Hepatocyte (in vitro differentiated cells): Measurements from ENCODE around the gene GAS2L3. TPM values are rescaled to one million over a fixed set of nuclear protein-coding genes. Genes with fewer than 3 reads are reported as not detected.

Experiments
- DNase-seq: peaks from one replicate; pipeline ENCODE4 v3.0.0-alpha.2; 2016; ENCODE audit warnings: low spot score
- H2AFZ ChIP-seq: fragments of 200-600 bp; sonication (generic); 2 replicates; pipeline ENCODE4 v1.6.0; 2016; ENCODE audit warnings: antibody characterized with exemption, mild to moderate bottlenecking
- H3K27ac ChIP-seq: fragments of 200-600 bp; sonication (generic); 2 replicates; pipeline ENCODE4 v1.5.1; 2016; ENCODE audit warnings: mild to moderate bottlenecking
- H3K27me3 ChIP-seq: fragments of 200-600 bp; sonication (generic); 2 replicates; pipeline ENCODE4 v1.6.1; 2016
- H3K36me3 ChIP-seq: fragments of 200-600 bp; sonication (generic); replicated peaks from 2 replicates; pipeline ENCODE4 v1.5.1; 2016; ENCODE audit warnings: low read depth; ENCODE audit not compliant: insufficient read depth
- H3K4me1 ChIP-seq: fragments of 200-600 bp; sonication (generic); 2 replicates; pipeline ENCODE4 v1.5.1; 2016; ENCODE audit warnings: mild to moderate bottlenecking, moderate library complexity; ENCODE audit not compliant: insufficient read depth
- H3K4me2 ChIP-seq: fragments of 200-600 bp; sonication (generic); 2 replicates; pipeline ENCODE4 v1.6.0; 2016
- H3K4me3 ChIP-seq: fragments of 200-600 bp; sonication (generic); 2 replicates; pipeline ENCODE4 v1.5.1; 2016; ENCODE audit warnings: mild to moderate bottlenecking
- H3K79me2 ChIP-seq: fragments of 200-600 bp; sonication (generic); 2 replicates; pipeline ENCODE4 v1.6.0; 2017; ENCODE audit warnings: mild to moderate bottlenecking
- H3K9me2 ChIP-seq: fragments of 200-600 bp; sonication (generic); replicated peaks from 2 replicates; pipeline ENCODE4 v1.6.0; 2017; ENCODE audit warnings: mild to moderate bottlenecking; ENCODE audit not compliant: insufficient read depth
- H3K9me3 ChIP-seq: fragments of 200-600 bp; sonication (generic); 2 replicates; pipeline ENCODE4 v1.5.1; 2016; ENCODE audit warnings: low read depth, mild to moderate bottlenecking
- H4K20me1 ChIP-seq: fragments of 200-600 bp; sonication (generic); 2 replicates; pipeline ENCODE4 v1.6.0; 2016; ENCODE audit warnings: mild to moderate bottlenecking; ENCODE audit not compliant: insufficient read depth, poor library complexity, severe bottlenecking
- EZH2 ChIP-seq: fragments of 200-600 bp; sonication (generic); IDR thresholded peaks from 2 replicates; pipeline ENCODE4 v1.6.1; 2016; ENCODE audit warnings: antibody characterized with exemption, mild to moderate bottlenecking, borderline replicate concordance
- EZH2phosphoT487 ChIP-seq: fragments of 200-600 bp; sonication (generic); IDR thresholded peaks from one replicate; pipeline ENCODE4 v1.6.1; 2018; ENCODE audit warnings: antibody characterized with exemption, mild to moderate bottlenecking, low read depth, moderate library complexity; ENCODE audit not compliant: unreplicated experiment, severe bottlenecking
- WGBS: methylation state at CpG from one replicate; pipeline ENCODE4 v1.1.6; 2016; ENCODE audit warnings: low lambda C conversion rate; ENCODE audit errors: missing lambda C conversion rate; 5-methylcytosine and 5-hydroxymethylcytosine counted together
- polyA plus RNA-seq: library from polyadenylated mRNA; unstranded; fragments of >200 nt; fragmentation: Nextera tagmentation; extraction: Ambion mirVana; gene quantifications from 2 replicates; pipeline ENCODE4 v1.2.1, GENCODE V29; 2016
- total RNA-seq: library from RNA; depleted of rRNA; stranded (reverse); fragments of >200 nt; gene quantifications from 2 replicates; pipeline ENCODE4 v1.2.3, GENCODE V29; 2014
- TF ChIP-seq, protein P1 (sequence below): fragments of 200-600 bp; sonication (generic); IDR thresholded peaks from 2 replicates; pipeline ENCODE4 v1.5.1; 2016; ENCODE audit warnings: antibody characterized with exemption, mild to moderate bottlenecking; ENCODE audit not compliant: poor library complexity

GAS2L3 gene
- total and polyA plus RNA-seq, 2 experiments from 2014 or later, result 1.8 to 14.9 TPM

DNA sequence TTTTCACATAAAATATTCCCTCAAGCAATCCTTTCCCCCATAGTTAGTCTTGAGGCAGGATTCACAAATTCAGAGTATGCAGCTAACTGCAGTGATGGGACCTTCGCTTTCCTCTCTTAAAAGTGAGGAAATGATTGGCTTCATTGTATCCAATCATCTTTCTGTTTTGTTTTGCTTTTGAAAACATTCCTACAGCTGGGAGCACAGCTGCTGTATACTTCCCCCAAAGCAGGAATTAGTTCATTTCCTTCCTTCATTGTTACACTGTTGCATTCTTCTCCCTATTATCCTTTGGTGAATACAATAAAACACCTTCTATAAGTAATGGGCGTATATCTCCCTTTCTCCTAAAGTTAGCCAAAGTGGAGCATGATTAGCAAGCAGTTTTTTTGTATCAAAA is 9.4 kb upstream of the GAS2L3 start:
- no peak overlapping the region for H3K4me3 ChIP-seq
- H3K27me3 ChIP-seq, result peaks cover 11% of the 10 kb centered on the region
- 71% methylated on average over 2 of the region's 2 CpGs for WGBS
- no peak overlapping the region for H2AFZ ChIP-seq
- no peaks in the 10 kb centered on the region for H3K36me3 ChIP-seq
- no peak overlapping the region for H3K4me2 ChIP-seq
- no peak for DNase-seq
- no peaks in the 10 kb centered on the region for H3K9me2 ChIP-seq
- H3K79me2 ChIP-seq, result no peaks in the 10 kb centered on the region
- no peaks in the 10 kb centered on the region for H4K20me1 ChIP-seq
- TF ChIP-seq EZH2, result no peak
- TF ChIP-seq, protein P1, sequence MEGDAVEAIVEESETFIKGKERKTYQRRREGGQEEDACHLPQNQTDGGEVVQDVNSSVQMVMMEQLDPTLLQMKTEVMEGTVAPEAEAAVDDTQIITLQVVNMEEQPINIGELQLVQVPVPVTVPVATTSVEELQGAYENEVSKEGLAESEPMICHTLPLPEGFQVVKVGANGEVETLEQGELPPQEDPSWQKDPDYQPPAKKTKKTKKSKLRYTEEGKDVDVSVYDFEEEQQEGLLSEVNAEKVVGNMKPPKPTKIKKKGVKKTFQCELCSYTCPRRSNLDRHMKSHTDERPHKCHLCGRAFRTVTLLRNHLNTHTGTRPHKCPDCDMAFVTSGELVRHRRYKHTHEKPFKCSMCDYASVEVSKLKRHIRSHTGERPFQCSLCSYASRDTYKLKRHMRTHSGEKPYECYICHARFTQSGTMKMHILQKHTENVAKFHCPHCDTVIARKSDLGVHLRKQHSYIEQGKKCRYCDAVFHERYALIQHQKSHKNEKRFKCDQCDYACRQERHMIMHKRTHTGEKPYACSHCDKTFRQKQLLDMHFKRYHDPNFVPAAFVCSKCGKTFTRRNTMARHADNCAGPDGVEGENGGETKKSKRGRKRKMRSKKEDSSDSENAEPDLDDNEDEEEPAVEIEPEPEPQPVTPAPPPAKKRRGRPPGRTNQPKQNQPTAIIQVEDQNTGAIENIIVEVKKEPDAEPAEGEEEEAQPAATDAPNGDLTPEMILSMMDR, result no peak
- TF ChIP-seq EZH2phosphoT487, result no peak
- no peaks in the 10 kb centered on the region for H3K9me3 ChIP-seq
- H3K27ac ChIP-seq, result no peak overlapping the region
- no peaks in the 10 kb centered on the region for H3K4me1 ChIP-seq

DNA sequence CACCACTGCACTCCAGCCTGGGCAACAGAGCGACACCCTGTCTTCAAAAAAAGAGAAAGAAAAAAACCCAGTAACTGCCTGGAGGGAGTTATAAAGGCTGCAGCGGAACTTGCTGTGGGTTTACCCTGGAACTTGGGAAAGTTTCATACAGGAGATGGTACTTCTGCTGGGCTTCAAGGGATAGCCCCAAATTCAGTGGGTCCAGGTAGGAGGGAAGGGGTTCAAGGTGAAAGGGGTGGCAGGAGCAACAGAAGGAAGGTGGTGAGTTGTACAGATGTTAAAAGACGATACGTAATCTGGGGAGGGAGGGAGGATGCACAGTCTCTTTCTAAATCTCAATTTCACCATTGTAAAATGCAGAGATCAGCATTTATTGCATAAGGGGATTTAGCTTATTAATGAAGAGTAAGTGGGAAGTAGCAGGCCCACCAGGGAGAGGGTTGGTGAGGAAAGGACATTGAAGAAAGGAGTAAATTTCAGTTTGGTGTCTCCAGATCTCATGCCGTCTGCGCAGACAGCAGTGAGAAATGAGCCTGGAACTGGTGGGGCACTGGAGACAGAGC is 8.5 kb upstream of the GAS2L3 start:
- DNase-seq, result no peak
- H2AFZ ChIP-seq, result no peak overlapping the region
- H3K4me3 ChIP-seq, result no peak overlapping the region
- TF ChIP-seq EZH2 (no peak), EZH2phosphoT487 (no peak)
- TF ChIP-seq, protein P1, result no peak
- no peaks in the 10 kb centered on the region for H4K20me1 ChIP-seq
- H3K9me2 ChIP-seq, result no peaks in the 10 kb centered on the region
- no peaks in the 10 kb centered on the region for H3K79me2 ChIP-seq
- no peaks in the 10 kb centered on the region for H3K9me3 ChIP-seq
- H3K4me1 ChIP-seq, result no peaks in the 10 kb centered on the region
- H3K4me2 ChIP-seq, result no peak overlapping the region
- peaks cover 11% of the 10 kb centered on the region for H3K27me3 ChIP-seq
- H3K36me3 ChIP-seq, result no peaks in the 10 kb centered on the region
- no peak overlapping the region for H3K27ac ChIP-seq
- WGBS, result 80% methylated on average over 6 of the region's 6 CpGs

DNA sequence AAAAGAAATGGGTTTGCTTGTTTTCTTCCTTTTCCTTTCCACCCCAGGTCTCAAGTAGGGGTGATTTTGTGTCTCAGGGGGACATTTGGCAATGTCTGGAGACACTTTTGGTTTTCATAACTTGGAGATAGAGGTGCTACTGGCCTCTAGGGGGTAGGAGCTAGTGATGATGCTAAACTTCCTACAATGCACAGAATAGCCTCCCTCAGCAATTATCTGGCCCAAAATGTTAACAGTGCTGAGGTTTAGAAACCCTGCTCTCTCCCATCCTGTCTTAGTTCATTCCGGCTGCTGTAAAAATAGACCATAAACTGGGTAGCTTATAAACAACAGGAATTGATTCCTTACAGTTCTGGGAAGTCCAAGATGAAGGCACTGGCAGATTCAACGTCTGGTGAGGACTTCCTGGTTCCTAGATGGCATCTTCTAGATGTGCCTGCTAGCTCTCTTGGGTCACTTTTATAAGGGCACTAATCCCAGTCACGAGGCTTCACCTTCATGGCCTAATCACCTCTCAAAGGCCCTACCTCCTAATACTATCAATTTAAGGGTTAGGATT is 7.4 kb upstream of the GAS2L3 start:
- WGBS, result 60% methylated on average over 3 of the region's 3 CpGs
- Histone ChIP-seq H4K20me1 (no peaks in the 10 kb centered on the region), H3K36me3 (no peaks in the 10 kb centered on the region), H3K4me2 (no peak overlapping the region), H3K27ac (no peak overlapping the region), H3K9me2 (no peaks in the 10 kb centered on the region), H3K79me2 (no peaks in the 10 kb centered on the region), H3K9me3 (no peaks in the 10 kb centered on the region), H3K4me1 (no peaks in the 10 kb centered on the region), H2AFZ (no peak overlapping the region), H3K4me3 (no peak overlapping the region), H3K27me3 (peaks cover 16% of the 10 kb centered on the region)
- DNase-seq, result no peak
- TF ChIP-seq, protein P1, result no peak
- TF ChIP-seq EZH2phosphoT487 (no peak), EZH2 (no peak)
